ENCODE data around the gene DCLK2. TPM values are rescaled to one million over a fixed set of nuclear protein-coding genes. Genes with fewer than 3 reads are reported as not detected.

DCLK2 gene
- total RNA-seq, 1 experiment from 2014 or later, result 2.7 TPM

GRCh38 chr4:150229520-150229919 lies 151.3 kb downstream of the DCLK2 start (continued):
- TF ChIP-seq REST (IDR thresholded peaks at IDR 0.05; ENCODE audit: low read depth), result no peak
- TF ChIP-seq ZNF274 (IDR thresholded peaks at IDR 0.05; ENCODE audit: low read depth, low read length), result no peak

GRCh38 chr4:150230561-150230960 lies 152.3 kb downstream of the DCLK2 start:
- ChIA-PET CTCF (interaction anchor here (1.4 kb wide), 1 partner anchor 12 kb away, joined by 4 read pairs; no protein-coding TSS in a partner anchor), POLR2A (no interaction called here), RAD21 (ENCODE audit: low non-redundant PET in 1 of 2, low total read pairs in 2 of 2, uncharacterized antibody in 2 of 2, unreplicated experiment in 2 of 2) (no interaction called here)
- H3K4me3 ChIP-seq (replicated peaks in 1 of 2; ENCODE audit: low read depth in 1 of 2, low read length in 2 of 2), result no peak overlapping the region
- no TSS peak for BruUV-seq (replicated peaks)
- no peaks in the 10 kb centered on the region for H4K20me1 ChIP-seq (ENCODE audit: insufficient read depth)
- intact Hi-C loops (cut with micrococcal nuclease), result no loop called here
- H3K9me3 ChIP-seq (ENCODE audit: control insufficient read depth in 1 of 2, insufficient read depth in 1 of 2, low read depth in 1 of 2, low read length in 2 of 2), result no peaks in the 10 kb centered on the region
- no peaks in the 10 kb centered on the region for H3K36me3 ChIP-seq (ENCODE audit: control insufficient read depth in 1 of 2, insufficient read depth in 2 of 2, low read length in 2 of 2)
- no peak overlapping the region for H2AFZ ChIP-seq (ENCODE audit: low read depth, low read length, poor library complexity, severe bottlenecking)
- no peak overlapping the region for H3K4me2 ChIP-seq (ENCODE audit: low read length)
- no peaks in the 10 kb centered on the region for H3K79me2 ChIP-seq (ENCODE audit: insufficient read depth, low read length)
- H3K27ac ChIP-seq (ENCODE audit: low read depth, low read length), result no peak overlapping the region
- H3K9me2 ChIP-seq (ENCODE audit: insufficient read depth), result no peaks in the 10 kb centered on the region
- H3K4me1 ChIP-seq (ENCODE audit: control insufficient read depth in 1 of 2, insufficient read depth in 2 of 2, low read length in 2 of 2), result no peaks in the 10 kb centered on the region
- no peaks in the 10 kb centered on the region for H3K27me3 ChIP-seq (ENCODE audit: insufficient read depth, low read length)
- DNase-seq (ENCODE audit: low read depth, low spot score) (no peak), ATAC-seq (no peak)
- no peak overlapping the region for H3K9ac ChIP-seq (ENCODE audit: low read length)
- TF ChIP-seq ZFX (IDR thresholded peaks at IDR 0.05) (no peak), ZBTB33 (IDR thresholded peaks at IDR 0.05; ENCODE audit: extremely low read depth, insufficient replicate concordance, low read length) (no peak), POLR2AphosphoS5 (IDR thresholded peaks at IDR 0.05; ENCODE audit: low read depth, low read length) (no peak), REST (IDR thresholded peaks at IDR 0.05; ENCODE audit: low read depth) (no peak), ELF1 (IDR thresholded peaks at IDR 0.05; ENCODE audit: borderline replicate concordance, low read depth) (no peak), TCF7L2 (IDR thresholded peaks at IDR 0.05; ENCODE audit: borderline replicate concordance, extremely low read depth, insufficient read depth, insufficient read length) (no peak), SP1 (IDR thresholded peaks at IDR 0.05; ENCODE audit: low read depth) (no peak), EGR1 (IDR thresholded peaks at IDR 0.05; ENCODE audit: low read depth) (no peak), EZH2 (IDR thresholded peaks at IDR 0.05) (no peak), ATF3 (IDR thresholded peaks at IDR 0.05) (no peak), POLR2A (IDR thresholded peaks at IDR 0.05; ENCODE audit: borderline replicate concordance, extremely low read depth, insufficient read depth, insufficient read length) (no peak), CEBPB (IDR thresholded peaks at IDR 0.05; ENCODE audit: low read depth) (no peak), CBX3 (IDR thresholded peaks at IDR 0.05; ENCODE audit: low read depth) (no peak), MAX (IDR thresholded peaks at IDR 0.05) (no peak), FOSL1 (IDR thresholded peaks at IDR 0.05; ENCODE audit: low read depth) (no peak), YY1 (IDR thresholded peaks at IDR 0.05; ENCODE audit: extremely low read depth, insufficient replicate concordance, low read depth, low read length) (no peak)

Measured in HCT116 (cell line).